Smooth muscle cell (in vitro differentiated cells): Measurements from ENCODE around the gene VDR. TPM values are rescaled to one million over a fixed set of nuclear protein-coding genes. Genes with fewer than 3 reads are reported as not detected.

ENCODE experiments used
- DNase-seq: peaks from one replicate; lab custom pipeline; 2025; ENCODE audit not compliant: unreplicated experiment; lab: John Stamatoyannopoulos, UW
- H2AFZ ChIP-seq: fragments of 200-600 bp; sonication (generic); 2 replicates; pipeline ENCODE4 v1.6.0; 2016; ENCODE audit warnings: antibody characterized with exemption, low read depth, mild to moderate bottlenecking
- H3F3A ChIP-seq: fragments of 200-600 bp; sonication (generic); 2 replicates; pipeline ENCODE4 v1.6.0; 2017; ENCODE audit warnings: antibody characterized with exemption, low read depth
- H3K27ac ChIP-seq: fragments of 200-600 bp; sonication (generic); 2 replicates; pipeline ENCODE4 v1.5.1; 2016; ENCODE audit warnings: low read depth, mild to moderate bottlenecking
- H3K27me3 ChIP-seq: fragments of 200-600 bp; sonication (generic); 2 replicates; pipeline ENCODE4 v1.6.1; 2016; ENCODE audit warnings: low read depth, mild to moderate bottlenecking
- H3K36me3 ChIP-seq: fragments of 200-600 bp; sonication (generic); 2 replicates; pipeline ENCODE4 v1.5.1; 2016; ENCODE audit warnings: low read depth
- H3K4me1 ChIP-seq: fragments of 200-600 bp; sonication (generic); 2 replicates; pipeline ENCODE4 v1.5.1; 2016; ENCODE audit warnings: low read depth
- H3K4me2 ChIP-seq: fragments of 200-600 bp; sonication (generic); 2 replicates; pipeline ENCODE4 v1.6.0; 2016; ENCODE audit warnings: mild to moderate bottlenecking
- H3K4me3 ChIP-seq: fragments of 200-600 bp; sonication (generic); 2 replicates; pipeline ENCODE4 v1.5.1; 2016; ENCODE audit warnings: mild to moderate bottlenecking
- H3K79me2 ChIP-seq: fragments of 200-600 bp; sonication (generic); 2 replicates; pipeline ENCODE4 v1.6.0; 2016; ENCODE audit warnings: low read depth, mild to moderate bottlenecking
- H3K9ac ChIP-seq: fragments of 200-600 bp; sonication (generic); 2 replicates; pipeline ENCODE4 v1.6.0; 2016; ENCODE audit warnings: low read depth
- H3K9me3 ChIP-seq: fragments of 200-600 bp; sonication (generic); replicated peaks from 2 replicates; pipeline ENCODE4 v1.5.1; 2016; ENCODE audit warnings: low read depth
- H4K20me1 ChIP-seq: fragments of 200-600 bp; sonication (generic); 2 replicates; pipeline ENCODE4 v1.6.0; 2016; ENCODE audit warnings: low read depth
- WGBS: methylation state at CpG from one replicate; pipeline ENCODE4 v1.1.7; 2016; ENCODE audit warnings: low lambda C conversion rate; 5-methylcytosine and 5-hydroxymethylcytosine counted together
- polyA plus RNA-seq: library from polyadenylated mRNA; unstranded; fragments of >200 nt; fragmentation: Nextera tagmentation; extraction: Ambion mirVana; gene quantifications from 2 replicates; pipeline ENCODE4 v1.2.1, GENCODE V29; 2016
- total RNA-seq: library from RNA; depleted of rRNA; stranded (reverse); fragments of >200 nt; gene quantifications from 2 replicates; pipeline ENCODE4 v1.2.3, GENCODE V29; 2014
- TF ChIP-seq, protein P1 (sequence below): fragments of 200-600 bp; sonication (generic); IDR thresholded peaks from 2 replicates; pipeline ENCODE4 v1.5.1; 2017; ENCODE audit warnings: borderline replicate concordance, mild to moderate bottlenecking, antibody characterized with exemption; ENCODE audit not compliant: insufficient read depth, poor library complexity, severe bottlenecking

Gene VDR
- total and polyA plus RNA-seq, 2 experiments from 2014 or later: 8.0 to 16.5 TPM

DNA sequence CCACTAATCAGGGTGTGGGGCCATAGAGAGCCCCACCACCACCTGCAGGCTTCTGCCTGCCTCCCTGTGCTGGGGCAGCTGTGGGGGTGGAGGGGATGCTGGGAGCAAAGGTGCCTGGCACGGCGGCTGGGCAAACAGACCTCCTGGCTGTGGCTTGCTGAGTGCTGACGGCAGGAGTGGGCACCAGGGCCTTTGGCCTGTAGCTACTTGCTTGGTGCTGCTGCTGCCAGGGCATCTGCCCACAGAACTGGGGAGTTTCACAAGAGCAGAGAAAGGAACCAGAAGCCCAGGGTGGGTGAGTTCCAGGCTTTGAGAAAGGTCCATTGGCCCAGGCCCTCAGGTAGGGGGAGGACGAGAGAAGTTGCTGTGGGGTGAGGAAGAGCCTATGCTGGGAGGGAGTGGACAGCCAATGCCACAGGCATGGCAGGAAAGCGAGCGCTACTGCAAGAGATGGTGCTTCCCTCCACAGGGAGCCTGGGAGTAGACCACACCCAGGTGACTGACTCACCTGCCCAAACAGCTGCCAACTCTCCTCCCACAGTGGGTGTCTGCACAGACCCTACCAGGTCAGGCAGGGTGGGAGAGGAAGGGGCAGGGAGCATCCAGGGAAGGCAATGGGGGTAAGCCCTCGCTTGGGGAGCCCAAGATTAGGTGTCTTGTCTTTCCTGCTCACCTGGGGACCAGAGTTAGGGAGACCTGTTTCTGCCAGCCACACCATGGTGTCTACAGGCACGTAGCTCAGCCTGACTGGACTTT lies 46.1 kb downstream of the VDR start:
- H3K4me2 ChIP-seq: no peak overlapping the region
- TF ChIP-seq, protein P1, sequence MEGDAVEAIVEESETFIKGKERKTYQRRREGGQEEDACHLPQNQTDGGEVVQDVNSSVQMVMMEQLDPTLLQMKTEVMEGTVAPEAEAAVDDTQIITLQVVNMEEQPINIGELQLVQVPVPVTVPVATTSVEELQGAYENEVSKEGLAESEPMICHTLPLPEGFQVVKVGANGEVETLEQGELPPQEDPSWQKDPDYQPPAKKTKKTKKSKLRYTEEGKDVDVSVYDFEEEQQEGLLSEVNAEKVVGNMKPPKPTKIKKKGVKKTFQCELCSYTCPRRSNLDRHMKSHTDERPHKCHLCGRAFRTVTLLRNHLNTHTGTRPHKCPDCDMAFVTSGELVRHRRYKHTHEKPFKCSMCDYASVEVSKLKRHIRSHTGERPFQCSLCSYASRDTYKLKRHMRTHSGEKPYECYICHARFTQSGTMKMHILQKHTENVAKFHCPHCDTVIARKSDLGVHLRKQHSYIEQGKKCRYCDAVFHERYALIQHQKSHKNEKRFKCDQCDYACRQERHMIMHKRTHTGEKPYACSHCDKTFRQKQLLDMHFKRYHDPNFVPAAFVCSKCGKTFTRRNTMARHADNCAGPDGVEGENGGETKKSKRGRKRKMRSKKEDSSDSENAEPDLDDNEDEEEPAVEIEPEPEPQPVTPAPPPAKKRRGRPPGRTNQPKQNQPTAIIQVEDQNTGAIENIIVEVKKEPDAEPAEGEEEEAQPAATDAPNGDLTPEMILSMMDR: no peak
- no peaks in the 10 kb centered on the region for H4K20me1 ChIP-seq
- no peak for DNase-seq
- H3K4me1 ChIP-seq: no peaks in the 10 kb centered on the region
- H3K79me2 ChIP-seq: no peaks in the 10 kb centered on the region
- H3K4me3 ChIP-seq: no peak overlapping the region
- H2AFZ ChIP-seq: no peak overlapping the region
- H3K36me3 ChIP-seq: no peaks in the 10 kb centered on the region
- no peak overlapping the region for H3K9ac ChIP-seq
- H3K9me3 ChIP-seq: no peaks in the 10 kb centered on the region
- H3F3A ChIP-seq: no peaks in the 10 kb centered on the region
- H3K27me3 ChIP-seq: no peaks in the 10 kb centered on the region
- 87% methylated on average over 8 of the region's 8 CpGs for WGBS
- no peak overlapping the region for H3K27ac ChIP-seq

GRCh38 chr12:47856721-47857575 lies 47.8 kb downstream of the VDR start:
- H4K20me1 ChIP-seq: no peaks in the 10 kb centered on the region
- H2AFZ ChIP-seq: no peak overlapping the region
- H3F3A ChIP-seq: no peaks in the 10 kb centered on the region
- no peak overlapping the region for H3K4me2 ChIP-seq
- H3K9ac ChIP-seq: no peak overlapping the region
- no peak overlapping the region for H3K27ac ChIP-seq
- no peaks in the 10 kb centered on the region for H3K27me3 ChIP-seq
- H3K36me3 ChIP-seq: no peaks in the 10 kb centered on the region
- H3K4me3 ChIP-seq: no peak overlapping the region
- no peaks in the 10 kb centered on the region for H3K79me2 ChIP-seq
- TF ChIP-seq, protein P1: no peak
- H3K9me3 ChIP-seq: no peaks in the 10 kb centered on the region
- no peak for DNase-seq
- no peaks in the 10 kb centered on the region for H3K4me1 ChIP-seq
- 93% methylated on average over 17 of the region's 17 CpGs for WGBS

DNA sequence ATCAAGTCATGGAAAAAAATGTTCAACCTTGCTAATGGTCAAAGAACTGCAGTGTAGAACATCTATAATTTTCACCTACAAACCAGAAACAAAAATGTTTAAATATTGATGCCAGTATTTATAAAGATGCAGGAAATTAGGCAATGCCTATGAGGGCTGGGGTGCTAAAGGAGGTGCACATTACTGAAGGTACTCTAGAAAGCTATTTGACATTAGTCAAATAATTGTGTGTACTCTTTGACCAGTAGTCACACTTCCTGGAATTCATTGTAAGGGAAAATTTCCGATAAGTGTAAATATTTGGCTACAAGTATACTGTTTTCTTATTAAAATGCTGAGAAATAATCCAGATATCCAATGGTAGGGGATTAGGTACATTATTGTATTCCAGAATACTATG lies 48.7 kb downstream of the VDR start:
- H2AFZ ChIP-seq: no peak overlapping the region

More for the DNA sequence above, 48.7 kb downstream of the VDR start:
- no peaks in the 10 kb centered on the region for H3K36me3 ChIP-seq
- H3K4me3 ChIP-seq: no peak overlapping the region
- TF ChIP-seq, protein P1: no peak
- no peaks in the 10 kb centered on the region for H3K79me2 ChIP-seq
- no peak overlapping the region for H3K4me2 ChIP-seq
- H3K4me1 ChIP-seq: peaks cover 2% of the 10 kb centered on the region
- no peak for DNase-seq
- no peaks in the 10 kb centered on the region for H4K20me1 ChIP-seq
- H3K9ac ChIP-seq: no peak overlapping the region
- H3K27me3 ChIP-seq: no peaks in the 10 kb centered on the region
- whole genome bisulfite sequencing: 97% methylated on average over 1 of the region's 1 CpG
- no peaks in the 10 kb centered on the region for H3K9me3 ChIP-seq
- H3K27ac ChIP-seq: no peak overlapping the region
- H3F3A ChIP-seq: no peaks in the 10 kb centered on the region
